GM12865 (cell line): ENCODE results near the gene MSANTD3.
"Not testable (repeated sequence)": the region's sequence is repeated elsewhere in the genome, so short reads cannot be mapped to it uniquely, and the experiment has no call there.

ENCODE experiments used
- DNase-seq: peaks from one replicate; pipeline ENCODE4 v3.0.0; 2010; ENCODE audit warnings: low read depth
- H3K4me3 ChIP-seq: 2 replicates; pipeline ENCODE4 v1.5.1; 2011; ENCODE audit warnings: mild to moderate bottlenecking, low read depth, low read length, control low read depth
- TF ChIP-seq, protein P1 (sequence below): IDR thresholded peaks from 2 replicates; pipeline ENCODE4 v1.5.1; 2011; ENCODE audit warnings: low read length, control low read depth, low read depth, inconsistent platforms; ENCODE audit not compliant: insufficient read depth; ENCODE audit errors: missing control alignments

Gene MSANTD3

GRCh38 chr9:100417815-100418214, 9.1 kb upstream of the MSANTD3 start:
- TF ChIP-seq, protein P1, sequence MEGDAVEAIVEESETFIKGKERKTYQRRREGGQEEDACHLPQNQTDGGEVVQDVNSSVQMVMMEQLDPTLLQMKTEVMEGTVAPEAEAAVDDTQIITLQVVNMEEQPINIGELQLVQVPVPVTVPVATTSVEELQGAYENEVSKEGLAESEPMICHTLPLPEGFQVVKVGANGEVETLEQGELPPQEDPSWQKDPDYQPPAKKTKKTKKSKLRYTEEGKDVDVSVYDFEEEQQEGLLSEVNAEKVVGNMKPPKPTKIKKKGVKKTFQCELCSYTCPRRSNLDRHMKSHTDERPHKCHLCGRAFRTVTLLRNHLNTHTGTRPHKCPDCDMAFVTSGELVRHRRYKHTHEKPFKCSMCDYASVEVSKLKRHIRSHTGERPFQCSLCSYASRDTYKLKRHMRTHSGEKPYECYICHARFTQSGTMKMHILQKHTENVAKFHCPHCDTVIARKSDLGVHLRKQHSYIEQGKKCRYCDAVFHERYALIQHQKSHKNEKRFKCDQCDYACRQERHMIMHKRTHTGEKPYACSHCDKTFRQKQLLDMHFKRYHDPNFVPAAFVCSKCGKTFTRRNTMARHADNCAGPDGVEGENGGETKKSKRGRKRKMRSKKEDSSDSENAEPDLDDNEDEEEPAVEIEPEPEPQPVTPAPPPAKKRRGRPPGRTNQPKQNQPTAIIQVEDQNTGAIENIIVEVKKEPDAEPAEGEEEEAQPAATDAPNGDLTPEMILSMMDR: no peak
- no peak for DNase-seq
- H3K4me3 ChIP-seq: no peak overlapping the region

DNA sequence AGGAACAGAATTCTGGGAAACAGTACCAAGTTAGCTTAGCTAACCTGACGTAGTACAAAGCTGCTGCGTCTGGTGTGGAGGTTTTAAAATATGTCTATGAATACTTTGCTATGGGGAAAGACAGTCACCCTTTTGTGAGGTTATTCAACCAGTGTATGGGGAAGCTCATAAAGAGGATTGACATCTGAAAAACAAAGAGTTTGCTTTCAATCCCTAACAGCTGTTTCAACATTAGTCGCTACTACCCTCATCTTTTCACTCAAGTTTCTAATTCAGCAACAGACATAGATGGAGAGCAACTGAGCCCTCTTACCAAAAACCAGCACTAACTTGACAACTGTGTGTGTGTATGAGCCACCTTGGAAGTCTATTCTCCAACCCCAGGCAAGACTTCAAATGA, 7.8 kb upstream of the MSANTD3 start:
- no peak for DNase-seq
- no peak overlapping the region for H3K4me3 ChIP-seq
- TF ChIP-seq, protein P1: no peak

DNA sequence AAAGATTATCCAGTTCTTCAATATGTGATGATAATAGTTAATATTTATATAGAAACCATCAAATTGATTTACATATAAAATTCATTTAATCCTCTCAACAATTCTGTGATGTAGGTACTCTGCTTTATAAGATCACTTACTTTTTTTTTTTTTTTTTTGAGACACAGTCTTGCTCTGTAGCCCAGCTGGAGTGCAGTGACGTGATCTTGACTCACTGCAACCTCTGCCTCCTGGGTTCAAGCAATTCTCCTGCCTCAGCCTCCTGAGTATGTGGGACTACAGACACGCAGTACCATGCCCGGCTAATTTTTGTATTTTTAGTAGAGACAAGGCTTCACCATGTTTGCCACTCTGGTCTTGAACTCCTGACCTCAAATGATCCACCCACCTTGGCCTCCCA, 5.8 kb upstream of the MSANTD3 start:
- H3K4me3 ChIP-seq, DNase-seq: not testable (repeated sequence)

DNA sequence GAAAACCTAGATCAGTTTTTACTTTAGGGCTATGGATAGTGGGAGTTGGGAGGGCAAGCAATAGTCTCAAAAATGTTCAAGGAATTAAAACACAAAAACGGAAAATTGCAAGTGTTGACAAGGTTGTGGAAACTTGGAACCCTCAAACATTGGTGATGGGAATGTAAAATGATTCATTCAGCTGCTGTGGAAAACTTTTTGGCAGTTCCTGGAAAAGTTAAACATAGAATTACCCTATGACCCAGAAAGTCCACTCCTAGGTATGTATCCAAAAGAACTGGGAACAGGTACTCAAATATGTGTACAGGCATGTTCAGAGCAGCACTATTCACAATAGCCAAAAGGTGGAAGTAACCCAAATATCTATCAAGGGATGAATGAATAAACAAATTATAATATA, 1.2 kb upstream of the MSANTD3 start:
- TF ChIP-seq, protein P1: no peak
- DNase-seq: no peak
- no peak overlapping the region for H3K4me3 ChIP-seq

GRCh38 chr9:100426189-100426529, 784 bp upstream of the MSANTD3 start:
- H3K4me3 ChIP-seq: peak overlapping the region; percentile 66
- TF ChIP-seq, protein P1: no peak
- no peak for DNase-seq

GRCh38 chr9:100427366-100428263, 672 bp downstream of the MSANTD3 start:
- TF ChIP-seq, protein P1: no peak
- peak; percentile 42 for DNase-seq
- peak overlapping the region; percentile 89 for H3K4me3 ChIP-seq

DNA sequence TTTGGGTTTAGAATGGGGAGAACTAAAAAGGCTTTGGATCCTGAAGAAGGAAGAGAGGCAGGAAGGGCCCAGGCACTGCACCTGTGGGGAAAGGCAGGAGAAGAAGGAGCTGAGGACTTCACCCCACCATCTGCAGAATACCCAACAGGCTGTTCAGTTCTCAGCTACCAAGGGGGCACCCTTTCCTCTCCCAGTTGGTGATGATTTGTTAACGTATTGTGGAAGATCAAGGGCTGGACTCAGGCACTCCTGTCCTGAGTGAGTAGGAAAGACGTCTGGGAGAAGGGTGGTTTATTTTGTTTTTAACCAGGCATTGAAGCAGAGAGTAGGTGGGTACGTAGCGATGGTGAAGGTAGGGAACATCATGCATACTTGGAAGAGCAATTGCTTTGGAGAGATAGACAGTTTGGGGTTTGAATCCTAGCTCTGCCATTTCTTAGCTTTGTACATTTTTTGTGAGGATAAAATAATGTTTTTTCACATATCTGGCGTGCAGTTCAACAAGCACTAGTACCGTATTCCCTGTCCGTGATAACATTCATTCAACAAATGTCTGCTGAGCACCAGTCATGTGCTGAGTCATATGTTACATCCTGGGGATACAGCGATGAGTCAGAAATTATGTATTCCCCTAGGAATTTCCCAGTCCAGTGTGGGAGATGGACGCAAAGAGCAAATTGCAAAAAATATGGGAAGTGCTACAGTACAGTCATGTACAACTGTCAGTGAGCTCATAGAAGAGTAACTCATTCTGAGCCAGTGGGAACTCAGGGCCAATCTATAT, 2.1 kb downstream of the MSANTD3 start:
- no peak overlapping the region for H3K4me3 ChIP-seq
- TF ChIP-seq, protein P1: no peak
- peak; percentile 15 for DNase-seq
